GM18868 (cell line): ENCODE measurements around the gene TMEM182.

Experiments used
- ATAC-seq: cut with Tn5 transposase; IDR thresholded peaks from one replicate; pipeline ENCODE4 v1.9.1; 2021; ENCODE audit warnings: mild to moderate bottlenecking, moderate library complexity; ENCODE audit not compliant: unreplicated experiment

Gene TMEM182

GRCh38 chr2:102765061-102765460, 3.2 kb downstream of the TMEM182 start:
- ATAC-seq = no peak

GRCh38 chr2:102768253-102768652, 6.4 kb downstream of the TMEM182 start:
- no peak for ATAC-seq

GRCh38 chr2:102768892-102769291, 7.1 kb downstream of the TMEM182 start:
- no peak for ATAC-seq

- ATAC-seq = no peak
Observed at GRCh38 chr2:102770506-102770905, 8.7 kb downstream of the TMEM182 start.

- ATAC-seq = no peak
Observed at GRCh38 chr2:102771114-102771513, 9.3 kb downstream of the TMEM182 start.

- no peak for ATAC-seq
Observed at GRCh38 chr2:102772659-102773058, 10.8 kb downstream of the TMEM182 start.

GRCh38 chr2:102773149-102773705, 11.4 kb downstream of the TMEM182 start:
- ATAC-seq = no peak

- no peak for ATAC-seq
Observed at GRCh38 chr2:102778260-102778659, 16.4 kb downstream of the TMEM182 start.

- no peak for ATAC-seq
Observed at GRCh38 chr2:102780467-102780866, 18.6 kb downstream of the TMEM182 start.

- ATAC-seq = no peak
Observed at GRCh38 chr2:102782187-102782586, 20.4 kb downstream of the TMEM182 start.

GRCh38 chr2:102782933-102783332, 21.1 kb downstream of the TMEM182 start:
- no peak for ATAC-seq

GRCh38 chr2:102783506-102784183, 21.8 kb downstream of the TMEM182 start:
- ATAC-seq = no peak

GRCh38 chr2:102784940-102785339, 23.1 kb downstream of the TMEM182 start:
- no peak for ATAC-seq

- no peak for ATAC-seq
Observed at GRCh38 chr2:102788216-102788884, 26.5 kb downstream of the TMEM182 start.

- ATAC-seq = no peak
Observed at GRCh38 chr2:102788885-102789260, 27.0 kb downstream of the TMEM182 start.

- ATAC-seq = no peak
Observed at GRCh38 chr2:102789349-102790090, 27.7 kb downstream of the TMEM182 start.

GRCh38 chr2:102790091-102790455, 28.2 kb downstream of the TMEM182 start:
- ATAC-seq = no peak

GRCh38 chr2:102792568-102793208, 30.9 kb downstream of the TMEM182 start:
- no peak for ATAC-seq

GRCh38 chr2:102795641-102796040, 33.8 kb downstream of the TMEM182 start:
- ATAC-seq = no peak

GRCh38 chr2:102796337-102796736, 34.5 kb downstream of the TMEM182 start:
- no peak for ATAC-seq

GRCh38 chr2:102797486-102797885, 35.7 kb downstream of the TMEM182 start:
- no peak for ATAC-seq
